NCI-H226 (cell line): ENCODE results near the gene FST.
A peak's percentile ranks its signal among the peaks of the same experiment; 100 is the strongest.

Experiments
- DNase-seq: peaks from one replicate; pipeline ENCODE4 v3.0.0-alpha.2; 2015

Gene FST

DNA sequence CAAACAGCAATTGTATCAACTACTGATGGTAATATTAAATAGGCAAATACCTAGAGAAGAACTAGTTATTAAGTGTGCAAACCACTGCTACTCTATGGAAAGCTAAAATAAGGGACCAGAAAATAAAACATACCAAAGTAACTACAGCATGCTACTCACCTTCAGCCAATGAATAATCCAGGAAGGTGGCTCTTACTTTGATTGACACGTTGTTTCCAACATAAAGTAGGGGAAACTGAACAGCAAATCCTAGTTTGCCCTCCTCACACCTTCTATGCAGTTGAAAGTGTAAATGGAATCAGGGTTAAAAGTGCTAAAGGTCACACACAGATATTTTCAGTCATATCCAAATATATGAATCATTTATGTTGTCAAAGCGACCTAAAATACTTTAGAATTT lies 5.1 kb upstream of the FST start:
- DNase-seq: no peak

DNA sequence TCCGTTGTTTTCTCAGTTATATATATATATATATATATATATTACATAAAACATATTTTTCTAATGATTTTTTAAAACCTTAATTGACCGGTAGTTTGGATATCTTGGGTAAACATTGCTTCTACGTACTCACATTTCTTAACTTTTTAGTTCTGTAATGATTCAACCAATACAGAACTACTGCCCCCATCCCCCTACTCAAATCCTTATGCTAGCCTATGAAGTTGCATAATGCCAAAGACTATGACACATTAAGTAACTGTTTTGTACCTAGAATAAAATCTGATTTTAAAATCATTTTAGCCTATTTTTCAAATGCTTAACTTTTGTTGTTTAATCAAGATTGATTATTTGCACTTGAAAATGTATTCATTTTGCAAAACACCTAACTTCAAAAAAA lies 4.4 kb upstream of the FST start:
- no peak for DNase-seq

DNA sequence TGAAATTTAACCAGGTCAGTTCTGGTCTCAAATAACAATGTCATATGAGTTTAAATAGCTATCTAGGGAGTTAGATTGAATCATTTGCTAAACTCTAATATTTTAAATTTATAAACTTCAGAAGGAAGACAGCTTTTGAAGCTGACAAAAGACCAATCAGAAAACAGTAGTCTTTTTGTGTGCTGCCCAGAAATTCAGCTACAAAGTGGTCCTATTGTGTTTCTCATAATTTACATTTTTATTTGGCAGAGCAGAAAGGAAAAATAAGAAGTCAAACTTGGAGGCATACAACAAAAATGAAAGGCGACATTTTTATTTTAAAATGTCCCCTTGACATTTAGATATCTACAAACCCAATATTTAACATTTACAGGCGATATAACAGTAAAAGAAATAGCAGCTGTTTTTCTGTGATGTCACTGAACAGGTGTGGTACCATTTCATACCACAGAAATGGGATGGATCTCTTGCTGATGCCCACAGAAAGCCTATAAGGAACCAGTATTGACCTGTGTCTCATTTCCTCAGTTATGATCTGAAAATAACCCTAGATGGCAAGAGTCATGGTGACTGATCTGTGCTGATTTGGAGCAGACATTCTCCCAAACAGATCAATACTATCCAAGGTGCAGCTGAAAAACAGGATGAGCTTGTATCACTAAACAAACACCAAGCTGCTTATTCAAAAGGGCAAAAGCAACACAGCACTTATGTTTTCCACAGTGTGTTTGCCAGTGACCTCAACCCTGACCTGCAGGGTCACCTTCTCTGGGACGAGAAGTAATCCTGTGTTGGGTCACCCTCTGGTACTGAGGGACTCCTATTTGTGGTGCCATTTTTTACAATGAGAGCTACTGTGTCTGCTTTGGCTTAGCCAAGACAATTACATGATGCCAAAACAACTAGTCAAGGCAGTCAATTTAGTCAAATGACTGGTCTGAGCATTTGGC lies 3.6 kb upstream of the FST start:
- no peak for DNase-seq

DNA sequence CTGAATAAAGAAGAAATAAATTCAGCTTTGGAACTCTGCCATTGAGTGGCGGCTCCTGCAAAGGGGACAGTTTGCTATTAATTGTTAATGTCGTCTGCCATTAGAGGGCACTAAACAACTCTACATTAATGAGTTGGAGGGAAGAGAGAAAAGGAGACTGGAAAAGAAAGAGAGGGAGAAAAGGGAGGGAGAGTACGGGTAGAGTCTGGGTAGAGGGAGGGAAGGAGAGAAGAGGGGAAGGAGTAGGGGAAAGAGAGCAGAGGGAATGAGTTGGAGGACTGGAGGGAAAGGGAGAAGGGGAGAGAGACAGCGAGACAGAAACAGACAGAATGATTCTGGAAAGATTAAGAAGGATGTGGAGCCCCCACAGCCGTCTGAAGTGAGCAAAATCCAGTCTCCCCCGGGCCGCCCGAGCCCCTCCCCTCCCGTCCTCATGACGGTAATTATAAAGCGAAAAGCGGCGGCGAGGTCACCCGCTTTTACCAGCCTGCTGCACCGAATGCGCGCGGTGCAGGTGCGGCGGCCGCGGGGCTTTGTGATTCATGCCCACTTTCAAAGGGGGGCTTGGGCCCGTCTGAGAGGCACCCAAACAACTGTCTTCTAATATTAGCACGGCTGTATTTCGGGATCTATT lies 1.9 kb upstream of the FST start:
- no peak for DNase-seq

DNA sequence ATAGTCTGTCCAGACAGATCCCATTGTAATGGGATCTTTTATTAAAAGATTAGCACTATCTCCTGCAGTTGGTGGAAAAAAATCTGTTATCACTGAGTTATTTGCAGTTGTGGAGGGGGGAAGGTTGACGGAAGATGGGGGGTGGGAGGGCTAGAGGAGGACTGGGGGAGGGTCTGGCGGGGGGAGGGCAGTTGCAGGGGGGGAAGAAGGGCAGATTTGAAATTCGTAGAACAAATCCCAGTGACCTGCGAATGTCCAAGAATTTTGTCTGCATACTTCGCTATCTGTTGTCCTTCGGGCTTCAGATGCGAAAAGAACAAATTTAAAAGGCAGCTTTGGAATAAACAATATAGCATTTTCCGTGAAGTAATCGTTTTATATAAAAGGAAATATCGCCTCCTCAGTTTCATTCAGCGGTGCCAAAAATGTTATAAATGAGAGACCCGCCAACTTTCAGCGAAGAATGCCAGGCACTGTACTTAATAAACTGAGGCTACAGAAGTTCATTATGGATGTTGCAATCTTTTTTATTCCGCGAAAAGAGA lies 1.3 kb upstream of the FST start:
- DNase-seq: no peak

DNA sequence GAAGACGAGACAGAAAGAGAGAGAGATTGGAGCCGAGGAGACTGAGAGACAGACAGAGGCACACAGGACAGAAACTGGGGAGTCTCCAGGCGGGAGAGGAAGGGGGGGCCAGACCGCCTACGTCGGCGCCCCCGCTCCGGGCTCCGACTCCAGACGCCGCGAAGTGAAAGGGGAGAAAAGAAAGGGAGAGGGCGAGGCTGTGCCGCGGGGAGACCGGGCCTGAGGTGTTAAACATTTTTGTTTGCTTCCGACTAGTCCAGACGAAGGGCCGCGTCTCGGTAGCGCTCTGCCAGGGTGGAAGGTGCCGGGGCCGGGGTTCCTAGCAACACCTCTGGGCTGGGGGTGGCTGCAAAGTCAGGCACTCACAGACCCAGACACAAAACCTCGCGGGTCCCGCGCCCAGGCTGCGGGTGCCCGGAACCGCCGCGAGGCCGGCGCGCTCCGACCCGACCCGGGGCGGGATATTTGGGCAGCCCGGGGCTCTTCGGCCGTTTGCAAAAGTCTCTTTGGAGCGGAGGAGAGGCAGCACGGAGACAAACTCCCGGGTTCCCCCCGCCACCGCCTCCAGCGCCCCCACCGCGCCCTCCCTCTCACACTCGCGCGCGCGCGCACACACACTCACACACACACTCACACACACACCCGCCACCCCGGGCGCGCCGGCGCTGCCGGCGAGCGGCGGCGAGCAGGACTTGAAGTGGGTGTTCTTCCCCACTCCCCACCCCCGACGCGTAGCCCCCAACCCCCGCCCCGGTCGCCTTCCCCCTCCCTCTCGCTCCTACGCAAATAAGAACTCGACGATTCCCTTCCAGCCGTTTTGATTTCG lies 626 bp upstream of the FST start:
- no peak for DNase-seq

DNA sequence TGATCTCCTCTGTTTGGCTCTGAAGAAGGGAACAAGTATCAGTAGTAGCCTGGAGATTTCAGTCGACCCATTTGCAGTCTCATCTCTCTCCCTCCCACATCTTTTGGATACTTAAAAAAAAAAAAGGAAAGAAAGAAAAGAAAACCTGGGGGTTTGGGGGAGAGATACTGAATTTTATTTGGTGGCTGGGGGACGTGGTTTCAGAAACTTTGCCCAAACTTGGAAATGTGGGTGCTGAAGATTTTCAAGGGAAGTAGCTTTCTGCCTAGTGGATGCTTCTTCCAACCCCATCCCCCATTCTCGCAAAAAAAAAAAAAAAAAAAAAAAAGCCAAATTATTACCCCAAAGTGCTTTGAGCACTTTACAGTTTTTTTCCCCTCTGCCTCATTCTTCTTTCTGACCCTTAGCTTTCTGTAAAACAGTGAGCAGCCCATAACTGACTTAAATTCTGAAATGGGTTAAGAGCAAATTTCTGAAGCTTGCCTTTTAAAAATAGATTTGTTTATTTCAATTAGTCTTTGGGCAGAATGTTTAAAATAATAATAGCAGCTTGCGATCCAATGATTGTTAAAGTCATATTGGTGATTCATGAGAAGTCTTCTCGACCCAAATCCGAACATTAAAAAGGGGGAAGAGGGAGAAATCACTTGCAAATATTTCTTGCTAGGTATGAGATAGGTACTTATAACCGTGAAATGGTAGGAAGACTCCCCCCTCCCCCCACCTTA lies 894 bp downstream of the FST start:
- DNase-seq: no peak

DNA sequence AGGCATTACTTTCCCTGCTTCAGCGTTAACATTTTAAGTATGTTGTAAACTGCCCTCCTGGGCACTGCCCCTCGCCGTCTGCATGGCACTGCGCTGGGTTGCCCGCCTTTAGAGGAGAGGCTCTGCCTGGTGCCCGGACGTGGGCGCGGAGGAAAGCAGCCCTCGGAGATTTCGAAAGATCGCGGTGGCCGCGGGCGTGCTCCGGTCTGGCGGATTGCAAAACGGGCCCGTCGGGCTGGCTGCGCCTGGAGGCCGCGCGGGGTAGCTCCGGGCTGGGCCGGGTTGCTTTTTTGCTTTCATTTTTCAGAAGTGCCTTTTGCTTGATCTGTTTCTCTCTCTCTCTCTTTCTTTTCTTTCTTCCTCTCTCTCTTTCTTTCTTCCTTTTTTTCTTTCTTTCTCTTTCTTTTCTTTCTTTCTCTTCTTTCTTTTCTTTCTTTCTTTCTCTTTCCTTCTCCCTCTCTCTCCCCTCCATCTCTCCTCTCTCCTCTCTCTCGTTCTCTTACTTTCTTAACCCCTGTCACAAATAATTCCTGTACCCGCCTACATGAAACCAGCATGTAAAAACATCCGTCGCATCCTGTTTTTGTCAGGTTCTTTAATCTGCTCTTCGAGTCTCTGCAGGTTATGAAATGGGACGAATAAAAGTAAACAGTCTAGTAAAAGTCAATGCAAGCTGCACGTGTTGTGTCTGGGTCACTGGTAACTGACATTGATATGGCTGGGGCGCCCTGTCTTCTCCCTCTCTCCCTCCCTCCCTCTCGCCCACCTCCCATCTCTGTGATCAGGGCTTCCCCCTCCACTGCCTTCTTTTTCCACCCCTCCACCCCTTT lies 1.7 kb downstream of the FST start:
- DNase-seq: peak; percentile 70

DNA sequence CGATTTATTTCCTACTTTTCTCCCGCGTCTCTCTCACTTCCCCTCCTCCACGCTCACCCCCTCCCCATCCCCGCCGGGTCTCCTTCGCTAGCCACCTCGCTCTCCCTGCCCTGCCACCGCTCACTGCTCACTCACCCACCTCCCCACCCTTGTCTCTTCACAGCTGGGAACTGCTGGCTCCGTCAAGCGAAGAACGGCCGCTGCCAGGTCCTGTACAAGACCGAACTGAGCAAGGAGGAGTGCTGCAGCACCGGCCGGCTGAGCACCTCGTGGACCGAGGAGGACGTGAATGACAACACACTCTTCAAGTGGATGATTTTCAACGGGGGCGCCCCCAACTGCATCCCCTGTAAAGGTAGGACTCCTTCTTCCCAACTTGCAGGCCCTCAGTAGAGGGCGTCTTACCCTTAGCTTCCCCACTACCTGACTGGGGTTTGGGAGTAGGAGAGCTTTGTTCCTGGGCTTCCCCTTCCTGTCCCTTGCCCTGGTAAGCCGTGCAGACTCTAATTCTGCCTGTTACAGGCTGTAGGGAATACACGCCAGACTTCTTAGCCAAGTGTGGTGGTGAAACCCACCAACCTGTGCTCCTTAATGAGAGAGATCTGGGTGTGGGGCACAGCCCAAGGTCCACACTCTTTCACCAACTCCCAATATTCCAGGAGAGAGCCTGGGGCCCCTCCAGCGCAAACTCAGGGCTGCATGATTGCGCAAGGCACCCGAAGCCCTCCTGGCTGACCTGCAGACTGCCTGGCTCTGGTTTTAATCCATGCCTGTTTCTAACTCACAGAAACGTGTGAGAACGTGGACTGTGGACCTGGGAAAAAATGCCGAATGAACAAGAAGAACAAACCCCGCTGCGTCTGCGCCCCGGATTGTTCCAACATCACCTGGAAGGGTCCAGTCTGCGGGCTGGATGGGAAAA lies 2.5 kb downstream of the FST start:
- DNase-seq: no peak

DNA sequence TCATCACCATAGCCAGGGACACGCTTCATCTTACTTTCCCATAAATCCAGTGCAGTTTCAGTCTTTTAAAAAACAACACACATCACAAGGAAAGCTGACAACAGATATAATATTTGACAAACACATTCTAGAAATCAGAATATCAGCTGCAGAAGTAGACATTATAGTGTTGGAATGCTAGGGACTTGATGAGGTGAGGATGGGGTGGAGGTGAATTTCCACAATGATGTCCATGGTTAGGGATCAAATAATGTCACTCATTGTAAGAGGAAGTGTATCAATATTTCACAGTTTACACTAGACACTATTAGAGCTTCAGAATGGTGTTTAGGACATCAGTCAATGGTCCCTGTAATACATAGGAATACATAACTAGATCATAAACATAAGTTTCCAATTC lies 7.0 kb downstream of the FST start:
- DNase-seq: no peak

DNA sequence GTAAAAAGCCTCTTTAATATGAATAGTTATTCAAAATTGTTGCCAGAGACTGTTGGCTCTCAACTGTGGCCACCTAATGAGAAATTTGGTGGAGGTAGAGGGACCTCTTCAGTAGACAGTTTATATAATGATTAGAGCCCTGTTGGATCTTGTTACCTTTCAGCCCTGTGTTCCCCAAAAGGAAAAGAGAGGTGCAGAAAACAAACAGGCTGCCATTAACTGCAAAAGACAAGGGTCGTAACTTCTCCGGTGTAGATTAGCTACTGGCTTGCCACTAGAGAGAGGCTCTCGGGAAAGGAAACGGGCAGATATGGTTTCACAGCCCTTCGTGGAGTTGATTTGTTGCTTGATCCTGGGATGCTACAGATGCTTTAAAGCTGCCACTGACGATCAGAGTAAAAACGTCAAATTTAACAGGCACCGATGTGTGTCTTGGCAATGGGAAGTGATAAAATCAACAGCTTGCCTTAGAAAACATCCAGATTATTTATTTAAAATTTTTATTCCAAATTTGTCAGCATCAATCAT lies 7.8 kb downstream of the FST start:
- DNase-seq: no peak

DNA sequence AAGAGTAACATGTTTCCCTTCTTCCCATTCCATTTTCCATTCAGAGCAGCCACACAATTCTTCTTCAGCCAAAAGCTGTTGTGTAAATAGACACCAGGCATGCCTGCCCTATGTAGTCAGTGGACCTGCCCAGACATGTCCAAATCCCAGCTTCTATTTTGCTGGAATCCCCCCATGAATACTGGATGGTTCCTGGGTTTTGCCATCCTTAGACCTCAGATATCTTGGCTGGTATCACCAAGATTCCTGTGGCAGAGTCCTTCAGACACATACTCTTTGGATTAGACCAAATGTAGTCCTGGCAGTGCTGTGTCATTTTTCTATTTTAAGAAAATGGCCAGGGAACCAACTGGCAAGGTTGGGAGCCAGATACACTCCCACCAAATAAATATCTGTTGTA lies 10.3 kb downstream of the FST start:
- DNase-seq: peak; percentile 75

DNA sequence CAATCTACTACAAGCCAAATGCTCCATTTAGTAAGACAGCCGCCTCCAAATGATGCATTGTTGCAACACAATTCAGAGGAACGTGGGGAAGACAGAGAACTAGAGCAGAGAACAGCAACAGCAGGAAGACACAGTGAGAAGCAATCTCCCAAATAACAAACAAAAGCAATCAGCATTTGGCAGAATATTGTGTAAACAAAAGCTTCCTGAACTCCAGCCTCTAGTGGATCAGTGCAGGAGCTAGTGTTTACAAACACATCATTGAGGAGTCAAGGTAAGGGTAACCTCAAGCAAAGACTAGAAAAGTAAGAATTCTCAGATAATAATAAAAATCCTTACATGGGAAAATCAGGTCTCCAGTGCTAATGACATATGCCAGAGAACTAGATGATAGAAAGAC lies 20.6 kb downstream of the FST start:
- no peak for DNase-seq

DNA sequence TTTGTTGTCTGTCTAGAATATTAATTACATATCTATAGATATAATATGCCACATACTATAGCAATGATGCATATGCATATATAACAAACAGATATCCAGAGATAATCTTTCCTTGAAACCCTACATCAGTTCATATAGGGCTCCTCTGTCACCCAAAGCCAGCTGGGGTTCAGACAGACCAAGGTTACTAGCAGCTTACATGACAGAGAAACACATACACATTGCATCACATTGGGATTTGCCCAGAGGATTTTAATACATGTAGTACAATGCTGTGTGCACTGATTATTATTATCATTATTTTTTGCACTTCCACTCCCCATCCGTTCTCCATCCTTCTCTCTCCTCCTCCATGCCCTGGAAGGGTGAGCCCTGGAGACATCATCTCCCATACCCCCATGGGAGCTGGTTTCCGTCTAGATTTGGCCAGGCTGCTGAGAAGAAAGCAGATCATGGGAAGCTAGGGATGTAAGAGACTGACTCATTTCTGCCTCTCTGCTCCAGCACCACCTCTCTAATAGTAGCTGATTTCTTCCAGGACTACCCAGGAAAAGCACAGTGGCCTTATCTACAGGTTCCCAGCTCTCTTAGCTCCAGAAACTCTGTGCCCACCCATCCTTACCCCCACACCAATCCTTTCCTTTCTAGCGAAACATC lies 23.3 kb downstream of the FST start:
- DNase-seq: no peak

DNA sequence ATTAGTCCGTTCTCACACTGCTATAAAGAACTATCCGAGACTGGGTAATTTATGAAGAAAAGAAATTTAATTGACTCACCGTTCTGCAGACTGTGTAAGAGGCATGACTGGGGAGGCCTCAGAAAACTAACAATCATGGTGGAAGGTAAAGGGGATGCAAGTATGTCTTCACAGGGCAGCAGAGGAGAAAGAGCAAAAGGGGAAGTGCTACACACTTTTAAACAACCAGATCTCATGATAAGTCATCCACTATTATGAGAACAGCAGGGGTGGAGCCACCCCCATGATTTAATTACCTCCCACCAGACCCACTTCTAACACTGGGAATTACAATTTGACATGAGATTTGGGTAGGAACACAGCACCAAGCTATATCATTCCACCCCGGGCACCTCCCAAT lies 26.6 kb downstream of the FST start:
- DNase-seq: no peak

DNA sequence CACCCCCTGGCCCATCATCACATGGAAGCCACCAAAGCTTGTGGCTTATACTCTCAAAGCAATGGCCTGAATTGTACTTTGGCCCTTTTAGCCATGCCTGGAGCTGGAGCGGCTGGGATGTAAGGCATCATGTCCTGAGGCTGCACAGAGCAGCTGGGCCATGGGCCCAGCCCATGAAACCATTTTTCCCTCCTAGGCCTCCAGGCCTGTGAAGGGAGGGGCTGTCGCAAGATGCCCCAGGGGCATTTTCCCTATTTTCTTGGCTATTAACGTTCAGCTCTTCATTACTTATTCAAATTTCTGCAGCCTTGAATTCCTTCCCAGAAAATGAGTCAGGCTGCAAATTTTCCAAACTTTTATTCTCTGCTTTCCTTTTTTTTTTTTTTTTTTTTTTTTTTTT lies 27.7 kb downstream of the FST start:
- no peak for DNase-seq

DNA sequence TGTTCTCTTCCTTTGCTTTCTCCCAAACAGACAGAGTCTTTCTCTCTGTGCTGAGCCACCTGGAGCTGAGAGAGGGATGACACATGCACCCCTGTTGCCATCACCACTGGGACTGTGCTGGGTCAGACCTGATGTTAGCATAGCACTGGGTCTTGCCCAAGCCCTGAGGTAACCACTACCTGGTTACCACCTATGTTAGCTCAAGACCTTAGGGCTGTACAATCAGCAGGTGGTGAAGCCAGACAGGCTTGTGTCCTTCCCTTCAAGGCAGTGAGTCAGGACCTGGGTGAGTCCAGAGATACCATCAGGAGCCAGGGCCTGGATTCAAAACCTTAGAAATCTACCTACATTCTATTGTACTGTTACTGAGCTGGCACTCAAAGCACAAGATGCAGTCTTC lies 32.1 kb downstream of the FST start:
- no peak for DNase-seq

DNA sequence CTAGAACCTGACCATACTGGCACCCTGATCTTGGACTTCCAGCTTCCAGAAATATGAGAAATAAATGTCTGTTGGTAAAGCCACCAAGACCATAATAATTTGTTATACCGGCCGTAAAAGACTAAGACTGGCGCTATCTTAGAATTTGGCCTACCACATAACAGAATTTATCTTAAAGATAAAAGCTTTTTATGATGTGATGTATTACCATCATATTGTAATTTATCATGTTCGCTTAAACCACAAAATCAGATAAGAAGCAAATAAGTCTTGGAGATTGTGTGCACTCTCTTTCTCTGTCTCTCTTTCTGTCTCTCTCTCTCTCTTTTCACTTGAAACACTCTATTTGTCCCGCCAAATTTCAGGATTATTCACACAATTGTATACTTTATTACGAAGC lies 35.6 kb downstream of the FST start:
- no peak for DNase-seq

DNA sequence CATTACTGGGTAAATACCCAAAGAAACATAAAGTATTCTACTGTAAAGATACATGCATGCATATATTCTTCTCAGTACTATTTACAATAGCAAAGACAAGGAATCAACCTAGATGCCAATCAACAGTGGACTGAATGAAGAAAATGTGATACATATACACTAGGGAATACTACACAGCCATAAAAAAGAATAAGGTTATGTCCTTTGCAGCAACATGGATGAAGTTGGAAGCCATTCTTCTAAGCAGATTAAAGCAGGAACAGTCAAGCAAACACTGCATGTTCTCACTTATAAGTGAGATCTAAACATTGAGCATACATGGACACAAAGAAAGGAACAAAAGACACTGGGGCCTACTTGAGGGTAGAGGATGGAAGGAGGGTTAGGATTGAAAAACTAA lies 40.4 kb downstream of the FST start:
- no peak for DNase-seq
